Colonic mucosa (tissue), 4 donors: ENCODE results near the gene ECT2L. TPM values are rescaled to one million over a fixed set of nuclear protein-coding genes. Genes with fewer than 3 reads are reported as not detected.

Experiments
- DNase-seq: peaks from one replicate; pipeline ENCODE4 v3.0.0-alpha.2; 2020
- H3K27ac ChIP-seq: fragments of 200-600 bp; one replicate; pipeline ENCODE4 v1.8.0; 2021
- H3K27me3 ChIP-seq: fragments of 200-600 bp; one replicate; pipeline ENCODE4 v1.8.0; 2021
- H3K36me3 ChIP-seq: fragments of 200-600 bp; one replicate; pipeline ENCODE4 v1.8.0; 2021
- H3K4me1 ChIP-seq: fragments of 200-600 bp; one replicate; pipeline ENCODE4 v1.8.0; 2021; ENCODE audit warnings: mild to moderate bottlenecking
- H3K4me3 ChIP-seq: fragments of 200-600 bp; one replicate; pipeline ENCODE4 v1.8.0; 2021
- H3K9ac ChIP-seq, 2 donors: one replicate each; pipeline ENCODE4 v1.7.0; 2013; ENCODE audit warnings: control low read depth in 2 of 2, low read depth in 2 of 2, low read length in 2 of 2
- H3K9me3 ChIP-seq: fragments of 200-600 bp; one replicate; pipeline ENCODE4 v1.8.0; 2021
- intact Hi-C: fragments of 100-400 bp; cut with DNase I; formaldehyde crosslinking; loops from one replicate; pipeline ENCODE4 v1.14.1; 2022
- total RNA-seq, 2 donors: library from RNA; stranded (reverse); fragmentation: NEBNext Ultra II Directional in 1 of 2; extraction: Animal tissue kit (Norgen Biotek cat#: 25700) in 1 of 2; gene quantifications; one replicate each; pipeline ENCODE4 v1.2.1, GENCODE V29; 2021
- TF ChIP-seq, protein P1 (sequence below): fragments of 200-600 bp; IDR thresholded peaks from one replicate; pipeline ENCODE4 v1.8.0; 2022; ENCODE audit warnings: antibody characterized with exemption, mild to moderate bottlenecking
- donor health status: healthy.
- donor health status: DM: no; HTN: no; CAD: no.
- donor health status: DM: no; HTN: no; CAD: no.

ECT2L gene
- total RNA-seq, 2 donors from 2014 or later: not detected

DNA sequence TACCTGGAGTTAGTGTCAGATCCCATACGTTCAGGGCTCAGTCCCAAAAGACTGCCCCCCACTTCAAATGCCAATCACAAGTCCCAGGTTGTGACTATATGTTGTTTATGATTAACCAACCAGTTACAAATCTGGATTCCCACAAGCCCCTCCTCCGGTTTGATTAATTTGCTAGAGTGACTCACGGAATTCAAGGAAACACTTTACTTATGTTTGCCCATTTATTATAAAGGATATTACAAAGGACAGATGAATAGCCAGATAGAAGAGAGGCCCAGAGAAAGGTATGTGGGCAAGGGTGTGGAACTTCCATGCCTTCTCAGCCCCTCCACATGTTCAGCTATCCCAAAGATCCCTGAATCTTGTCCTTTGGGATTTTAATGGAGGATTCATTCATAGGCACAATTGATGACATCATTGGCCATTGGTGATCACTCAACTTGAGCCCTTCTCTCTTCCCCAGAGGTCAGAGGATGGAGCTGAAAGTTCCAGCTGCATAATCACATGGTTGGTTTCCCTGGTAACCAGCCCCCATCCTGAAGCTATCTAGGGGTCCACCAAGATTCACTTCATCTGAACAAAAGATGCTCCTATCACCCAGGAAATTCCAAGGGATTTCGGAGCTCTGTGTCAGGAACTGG, 2.0 kb downstream of the ECT2L start:
- TF ChIP-seq, protein P1, sequence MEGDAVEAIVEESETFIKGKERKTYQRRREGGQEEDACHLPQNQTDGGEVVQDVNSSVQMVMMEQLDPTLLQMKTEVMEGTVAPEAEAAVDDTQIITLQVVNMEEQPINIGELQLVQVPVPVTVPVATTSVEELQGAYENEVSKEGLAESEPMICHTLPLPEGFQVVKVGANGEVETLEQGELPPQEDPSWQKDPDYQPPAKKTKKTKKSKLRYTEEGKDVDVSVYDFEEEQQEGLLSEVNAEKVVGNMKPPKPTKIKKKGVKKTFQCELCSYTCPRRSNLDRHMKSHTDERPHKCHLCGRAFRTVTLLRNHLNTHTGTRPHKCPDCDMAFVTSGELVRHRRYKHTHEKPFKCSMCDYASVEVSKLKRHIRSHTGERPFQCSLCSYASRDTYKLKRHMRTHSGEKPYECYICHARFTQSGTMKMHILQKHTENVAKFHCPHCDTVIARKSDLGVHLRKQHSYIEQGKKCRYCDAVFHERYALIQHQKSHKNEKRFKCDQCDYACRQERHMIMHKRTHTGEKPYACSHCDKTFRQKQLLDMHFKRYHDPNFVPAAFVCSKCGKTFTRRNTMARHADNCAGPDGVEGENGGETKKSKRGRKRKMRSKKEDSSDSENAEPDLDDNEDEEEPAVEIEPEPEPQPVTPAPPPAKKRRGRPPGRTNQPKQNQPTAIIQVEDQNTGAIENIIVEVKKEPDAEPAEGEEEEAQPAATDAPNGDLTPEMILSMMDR: no peak
- Histone ChIP-seq H3K27ac (no peak overlapping the region), H3K4me1 (no peaks in the 10 kb centered on the region), H3K36me3 (no peaks in the 10 kb centered on the region), H3K9ac (no peak overlapping the region), H3K9me3 (no peaks in the 10 kb centered on the region), H3K27me3 (no peaks in the 10 kb centered on the region), H3K4me3 (no peak overlapping the region)
- DNase-seq: no peak
- intact Hi-C loops: no loop called here

DNA sequence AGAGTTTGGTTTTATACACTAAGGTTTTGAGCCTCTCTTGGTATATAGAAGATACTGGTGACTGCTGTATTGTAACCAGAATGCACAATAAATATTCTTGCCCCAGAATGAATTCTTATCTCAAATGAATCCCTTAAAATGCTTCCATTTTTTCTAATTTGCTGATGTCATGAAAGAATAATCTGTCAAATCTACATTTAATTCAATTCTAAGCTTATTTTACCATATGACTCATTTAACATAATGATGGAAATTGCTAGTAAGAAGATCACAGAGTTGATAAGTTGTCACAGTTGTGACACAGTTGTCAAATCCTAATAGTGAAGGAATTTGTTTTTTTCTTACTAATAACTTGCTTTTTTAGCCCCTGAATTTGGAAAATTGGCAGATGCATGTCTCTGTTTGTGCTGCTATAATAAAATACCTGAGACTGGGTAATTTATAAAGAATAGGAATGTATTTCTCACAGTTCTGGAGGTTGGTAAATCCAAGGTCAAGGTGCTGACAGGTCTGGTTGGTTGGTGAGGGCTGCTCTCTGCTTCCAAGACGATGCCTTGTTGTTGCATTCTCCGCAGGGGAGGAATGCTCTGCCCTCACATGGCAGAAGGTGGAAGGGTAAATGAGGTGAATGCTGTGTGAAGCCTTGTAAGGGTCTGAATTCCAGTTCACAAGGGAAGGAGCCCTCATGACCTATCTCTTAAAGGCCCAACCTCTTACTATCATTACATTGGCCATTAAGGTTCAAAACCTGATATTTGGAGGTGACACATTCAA, 4.7 kb downstream of the ECT2L start:
- Histone ChIP-seq H3K4me1 (no peaks in the 10 kb centered on the region), H3K9ac (no peak overlapping the region), H3K4me3 (no peak overlapping the region), H3K9me3 (no peaks in the 10 kb centered on the region), H3K27ac (no peak overlapping the region), H3K27me3 (no peaks in the 10 kb centered on the region), H3K36me3 (no peaks in the 10 kb centered on the region)
- TF ChIP-seq, protein P1: no peak
- no peak for DNase-seq
- intact Hi-C loops: no loop called here

DNA sequence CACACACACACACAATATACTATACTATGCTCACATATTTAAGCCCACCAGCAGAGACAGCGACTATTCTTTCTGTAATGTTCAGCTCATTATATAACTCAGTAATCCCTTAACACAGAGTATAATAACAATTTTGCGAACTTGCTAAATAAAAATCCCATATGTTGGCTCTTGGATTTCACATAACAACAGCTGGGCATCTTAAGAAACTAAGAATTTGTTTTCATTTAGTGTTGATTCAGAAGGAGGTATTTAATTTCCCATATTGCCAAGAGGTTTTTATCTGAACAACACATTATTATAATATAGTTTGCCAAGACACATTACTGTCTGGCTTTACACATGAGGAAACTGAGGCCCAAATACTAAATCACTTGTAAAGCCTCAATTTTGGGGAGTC, 7.4 kb downstream of the ECT2L start:
- no peaks in the 10 kb centered on the region for H3K36me3 ChIP-seq
- intact Hi-C loops: no loop called here
- H3K4me1 ChIP-seq: no peaks in the 10 kb centered on the region
- TF ChIP-seq, protein P1: no peak
- no peak overlapping the region for H3K27ac ChIP-seq
- H3K4me3 ChIP-seq: no peak overlapping the region
- no peak for DNase-seq
- no peaks in the 10 kb centered on the region for H3K9me3 ChIP-seq
- no peak overlapping the region for H3K9ac ChIP-seq
- H3K27me3 ChIP-seq: no peaks in the 10 kb centered on the region

DNA sequence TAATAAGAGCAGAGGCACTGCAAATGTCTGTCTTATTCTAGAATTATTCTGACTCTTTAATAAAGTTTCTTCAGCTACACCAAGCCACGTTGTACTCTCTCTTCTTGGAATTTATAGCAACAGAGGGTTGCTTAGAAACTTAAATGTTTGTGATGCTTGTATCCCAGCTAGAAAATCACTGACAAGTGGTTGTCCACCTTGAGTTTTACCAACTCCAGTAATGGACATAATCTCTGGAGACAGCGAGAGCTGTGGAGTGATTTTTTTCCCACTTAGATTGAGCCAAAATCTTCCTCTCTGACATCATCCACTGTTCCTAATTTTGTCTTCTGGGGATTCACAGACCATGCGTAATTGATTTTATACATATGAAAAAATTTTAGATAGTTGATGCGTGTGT, 8.0 kb downstream of the ECT2L start:
- no peak overlapping the region for H3K9ac ChIP-seq
- no peak overlapping the region for H3K4me3 ChIP-seq
- H3K36me3 ChIP-seq: no peaks in the 10 kb centered on the region
- no peaks in the 10 kb centered on the region for H3K9me3 ChIP-seq
- no peaks in the 10 kb centered on the region for H3K27me3 ChIP-seq
- H3K4me1 ChIP-seq: no peaks in the 10 kb centered on the region
- DNase-seq: no peak
- TF ChIP-seq, protein P1: no peak
- intact Hi-C loops: no loop called here
- H3K27ac ChIP-seq: no peak overlapping the region

DNA sequence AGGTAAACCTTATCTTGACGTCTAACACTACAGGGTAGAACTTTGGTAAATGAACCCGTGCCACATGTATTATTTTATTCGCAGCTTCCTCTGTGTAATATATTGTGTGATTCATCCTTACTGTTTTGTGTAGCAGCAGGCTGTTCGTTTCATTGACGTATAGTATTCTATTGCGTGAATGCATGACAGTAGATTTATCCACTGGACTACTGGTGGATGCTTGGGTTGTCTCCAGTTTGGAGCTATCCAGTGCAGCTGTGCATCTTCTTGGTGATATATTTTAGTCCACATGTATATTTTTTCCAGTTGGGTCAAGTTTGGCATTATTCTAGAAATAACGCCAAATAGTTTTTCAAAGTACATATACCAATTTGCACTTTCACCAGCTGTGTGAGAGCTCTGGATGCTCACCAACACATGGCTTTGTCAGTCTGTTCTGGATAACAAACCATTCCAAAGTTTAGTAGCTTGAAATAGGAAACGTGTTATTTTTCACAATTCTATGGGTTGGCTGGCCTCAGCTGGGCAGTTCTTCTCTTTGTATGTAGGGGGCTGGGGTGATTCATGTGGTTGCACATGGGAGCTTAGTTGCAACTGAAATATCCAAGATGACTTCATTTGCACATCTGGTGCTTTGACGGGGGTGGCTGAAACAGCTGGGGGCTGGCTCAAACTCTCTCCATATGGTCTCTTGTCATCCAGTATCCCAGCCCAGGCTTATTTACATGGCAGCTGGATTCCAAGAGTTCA, 9.3 kb downstream of the ECT2L start:
- H3K4me1 ChIP-seq: no peaks in the 10 kb centered on the region
- no peak overlapping the region for H3K27ac ChIP-seq
- no peak for DNase-seq
- H3K27me3 ChIP-seq: no peaks in the 10 kb centered on the region
- H3K9ac ChIP-seq: no peak overlapping the region
- intact Hi-C loops: no loop called here
- H3K36me3 ChIP-seq: no peaks in the 10 kb centered on the region
- no peak overlapping the region for H3K4me3 ChIP-seq
- H3K9me3 ChIP-seq: no peaks in the 10 kb centered on the region
- TF ChIP-seq, protein P1: no peak
